Endothelial cell of umbilical vein (primary cell): ENCODE measurements around the gene STUM. TPM values are rescaled to one million over a fixed set of nuclear protein-coding genes. Genes with fewer than 3 reads are reported as not detected.

Experiments used
- BruUV-seq: library from RNA; stranded (reverse); fragments of 400-500 nt; replicated peaks from 2 replicates; lab custom pipeline; 2021; lab: Mats Ljungman, UMichigan
- CTCF ChIA-PET: fragments of 300-600, 350-600 bp; sonication (Branson Sonifier 250); formaldehyde crosslinking; loops from one replicate; lab custom pipeline; 2021; ENCODE audit warnings: antibody characterized with exemption, inconsistent platforms; lab: Charles Lee
- POLR2A ChIA-PET: fragments of 300-600, 350-600 bp; sonication (Branson Sonifier 250); formaldehyde crosslinking; loops from one replicate; lab custom pipeline; 2021; ENCODE audit warnings: antibody characterized with exemption, inconsistent platforms; lab: Charles Lee
- DNase-seq: peaks from one replicate; pipeline ENCODE4 v3.0.0-alpha.2; 2011; ENCODE audit warnings: low read depth, low spot score
- FAIRE-seq: peaks from 2 replicates; lab custom pipeline; 2011; peaks lifted over from hg19 to GRCh38; lab: Jason Lieb, UNC
- H2AFZ ChIP-seq: 2 replicates; pipeline ENCODE4 v1.6.0; 2012; ENCODE audit warnings: low read depth, low read length, control low read depth, inconsistent platforms
- H3K27ac ChIP-seq: 2 replicates; pipeline ENCODE4 v1.5.1; 2011; ENCODE audit warnings: low read depth, mild to moderate bottlenecking, control low read depth, low read length, moderate library complexity; ENCODE audit not compliant: insufficient read depth
- H3K27me3 ChIP-seq, 2 experiments: 2 replicates each; pipeline versions ENCODE4 v1.6.0 to v1.6.1; 2011; ENCODE audit warnings: low read length in 2 of 2, mixed read lengths in 1 of 2; ENCODE audit not compliant: control insufficient read depth in 2 of 2, insufficient read depth in 2 of 2
- H3K36me3 ChIP-seq, 2 experiments: 2 replicates in 1 of 2; 3 replicates in 1 of 2; pipeline ENCODE4 v1.5.1; 2011; ENCODE audit warnings: low read length in 2 of 2, mild to moderate bottlenecking in 1 of 2, moderate library complexity in 1 of 2; ENCODE audit not compliant: control insufficient read depth in 2 of 2, insufficient read depth in 2 of 2; ENCODE audit errors: extremely low read depth in 1 of 2
- H3K4me1 ChIP-seq: 3 replicates; pipeline ENCODE4 v1.5.1; 2011; ENCODE audit warnings: mild to moderate bottlenecking, low read length; ENCODE audit not compliant: control insufficient read depth, insufficient read depth; ENCODE audit errors: extremely low read depth
- H3K4me2 ChIP-seq: 2 replicates; pipeline ENCODE4 v1.6.1; 2011; ENCODE audit warnings: low read length, control low read depth, mixed read lengths; ENCODE audit not compliant: insufficient read depth
- H3K4me3 ChIP-seq, 3 experiments: fragments of 200-600 bp in 1 of 3; sonication (generic), shearing (Covaris generic) in 1 of 3; replicated peaks in 1 of 3; 2 replicates each; pipeline ENCODE4 v1.5.1; 2011 to 2016; ENCODE audit warnings: control low read depth in 3 of 3, low read length in 3 of 3, mild to moderate bottlenecking in 2 of 3, inconsistent platforms in 1 of 3, low read depth in 1 of 3, moderate library complexity in 1 of 3; ENCODE audit not compliant: insufficient read depth in 1 of 3
- H3K79me2 ChIP-seq: 2 replicates; pipeline ENCODE4 v1.6.0; 2012; ENCODE audit warnings: low read length, inconsistent platforms; ENCODE audit not compliant: control insufficient read depth, insufficient read depth
- H3K9ac ChIP-seq: replicated peaks from 2 replicates; pipeline ENCODE3; 2011; ENCODE audit warnings: low read length, control low read depth; ENCODE audit not compliant: insufficient read depth; ENCODE audit errors: extremely low read depth
- H3K9me1 ChIP-seq: replicated peaks from 3 replicates; pipeline ENCODE4 v1.6.0; 2011; ENCODE audit warnings: mild to moderate bottlenecking, low read length; ENCODE audit not compliant: control insufficient read depth, insufficient read depth; ENCODE audit errors: extremely low read depth
- H3K9me3 ChIP-seq: replicated peaks from 2 replicates; pipeline ENCODE4 v1.5.1; 2012; ENCODE audit warnings: low read length, inconsistent platforms; ENCODE audit not compliant: control insufficient read depth, insufficient read depth
- H4K20me1 ChIP-seq: replicated peaks from 2 replicates; pipeline ENCODE3; 2011; ENCODE audit warnings: mild to moderate bottlenecking, low read length; ENCODE audit not compliant: control insufficient read depth, insufficient read depth; ENCODE audit errors: extremely low read depth
- CTCF ChIP-seq, 2 donors: IDR thresholded peaks; 1 replicate in 1 of 2; 2 replicates in 1 of 2; pipeline ENCODE4 v1.5.1; 2011; ENCODE audit warnings: low read length in 2 of 2, mild to moderate bottlenecking in 2 of 2, moderate library complexity in 2 of 2, control low read depth in 1 of 2, inconsistent platforms in 1 of 2, low read depth in 1 of 2; ENCODE audit not compliant: insufficient read depth in 1 of 2; ENCODE audit errors: extremely low read depth in 1 of 2
- EZH2 ChIP-seq: IDR thresholded peaks from 2 replicates; pipeline ENCODE4 v1.6.1; 2012; ENCODE audit warnings: borderline replicate concordance, low read depth, mild to moderate bottlenecking, moderate library complexity, low read length, inconsistent platforms; ENCODE audit not compliant: severe bottlenecking
- FOS ChIP-seq: IDR thresholded peaks from 2 replicates; pipeline ENCODE4 v1.6.1; 2011; ENCODE audit warnings: mild to moderate bottlenecking, low read length, moderate library complexity, borderline replicate concordance; ENCODE audit not compliant: insufficient read depth
- GATA2 ChIP-seq: IDR thresholded peaks from 2 replicates; pipeline ENCODE4 v1.7.0; 2011; ENCODE audit warnings: low read depth, mild to moderate bottlenecking, moderate library complexity, mixed read lengths, low read length; ENCODE audit not compliant: insufficient read length, insufficient read depth
- JUN ChIP-seq: IDR thresholded peaks from 2 replicates; pipeline ENCODE4 v1.6.1; 2011; ENCODE audit warnings: borderline replicate concordance, low read depth; ENCODE audit not compliant: insufficient read length, insufficient read depth
- MAX ChIP-seq: IDR thresholded peaks from 2 replicates; pipeline ENCODE4 v1.6.1; 2011; ENCODE audit not compliant: insufficient read depth, insufficient read length
- MYC ChIP-seq: IDR thresholded peaks from one replicate; pipeline ENCODE4 v1.6.1; 2011; ENCODE audit warnings: mild to moderate bottlenecking, low read depth, low read length
- POLR2A ChIP-seq: IDR thresholded peaks from 2 replicates; pipeline ENCODE4 v1.6.1; 2012; ENCODE audit warnings: low read depth, mild to moderate bottlenecking, control low read depth, low read length
- POLR2AphosphoS5 ChIP-seq: IDR thresholded peaks from 2 replicates; pipeline ENCODE4 v1.6.1; 2012; ENCODE audit warnings: low read depth, mild to moderate bottlenecking, control low read depth, low read length, moderate library complexity; ENCODE audit not compliant: insufficient read depth
- dilution Hi-C: fragments of 300-500 bp; cut with MboI; formaldehyde crosslinking; loops from one replicate; pipeline ENCODE4 v1.15.0; 2019; ENCODE audit warnings: low sequenced_read_pairs; ENCODE audit not compliant: extremely low pct_ligation_motif_present
- intact Hi-C: fragments of 100-400 bp; cut with micrococcal nuclease; formaldehyde crosslinking; loops from one replicate; pipeline ENCODE4 v1.10.0; 2022
- polyA plus RNA-seq, 4 experiments: library from polyadenylated mRNA; depleted of rRNA in 3 of 4; stranded (reverse) in 3 of 4; unstranded in 1 of 4; fragments of >200 nt; gene quantifications; 2 replicates each; pipeline versions ENCODE4 v1.2.1 to v1.2.3, GENCODE V29; 2011 to 2012; ENCODE audit warnings: missing spikeins in 1 of 4
- total RNA-seq: library from RNA; stranded (reverse); gene quantifications from 2 replicates; pipeline ENCODE4 v1.2.3, GENCODE V29; 2021

STUM gene
- total and polyA plus RNA-seq, 2 donors (not counting 3 experiments of a cell fraction or from before 2014, with no cell fraction given): not detected

DNA sequence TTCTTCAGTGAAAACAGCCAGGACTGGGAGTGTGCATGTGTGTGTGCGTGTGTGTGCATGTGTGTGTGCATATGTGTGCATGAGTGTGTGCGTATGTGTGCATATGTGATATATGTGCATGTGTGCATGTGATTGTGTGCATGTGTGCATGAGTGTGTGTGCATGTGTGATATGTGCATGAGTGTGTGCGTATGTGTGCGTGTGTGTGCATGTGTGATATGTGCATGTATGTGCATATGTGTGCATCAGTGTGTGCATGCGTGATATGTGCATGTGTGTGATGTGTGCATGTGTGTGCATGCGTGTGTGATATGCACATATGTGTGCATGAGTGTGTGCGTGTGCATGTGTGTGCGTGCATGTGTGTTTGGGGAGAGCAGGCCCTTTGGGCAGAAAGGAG is 100.7 kb downstream of the STUM start:
- ChIA-PET POLR2A (interaction anchor here (0.7 kb wide), 1 partner anchor 12 kb away, joined by 3 read pairs; no protein-coding TSS in a partner anchor), CTCF (interaction anchor here (1.1 to 3.5 kb wide), 8 partner anchors 11 to 798 kb away, joined by 4 to 31 read pairs (median 4); partner anchors contain the start of gene ITPKB)
- dilution Hi-C loops (no loop called here), intact Hi-C loops (no loop called here)
- Histone ChIP-seq H2AFZ (no peak overlapping the region), H3K9me3 (no peaks in the 10 kb centered on the region), H3K27ac (no peak overlapping the region), H3K27me3 (no peaks in the 10 kb centered on the region), H3K36me3 (peaks cover 0 to 23% of the 10 kb centered on the region in 2 experiments), H3K4me1 (peaks cover 12% of the 10 kb centered on the region), H3K9ac (no peak overlapping the region), H4K20me1 (no peaks in the 10 kb centered on the region), H3K79me2 (no peaks in the 10 kb centered on the region), H3K4me3 (no peak overlapping the region), H3K9me1 (no peaks in the 10 kb centered on the region), H3K4me2 (no peak overlapping the region)
- FAIRE-seq: no peak
- BruUV-seq: no TSS peak
- TF ChIP-seq FOS (no peak), EZH2 (no peak), CTCF (IDR thresholded peaks at IDR 0.05; ENCODE audit: extremely low read depth in 1 of 2, insufficient read depth in 1 of 2, low read depth in 1 of 2, low read length in 2 of 2) (no peak), POLR2AphosphoS5 (no peak), POLR2A (no peak), MYC (no peak), MAX (no peak), GATA2 (no peak), JUN (no peak)
- no peak for DNase-seq
